OCI-LY7 (cell line): Measurements from ENCODE around the gene UPB1. TPM values are rescaled to one million over a fixed set of nuclear protein-coding genes. Genes with fewer than 3 reads are reported as not detected.
"Not testable (repeated sequence)": the region's sequence is repeated elsewhere in the genome, so short reads cannot be mapped to it uniquely, and the experiment has no call there.

ENCODE experiments used
- BruUV-seq: library from RNA; stranded (reverse); fragments of 400-500 nt; replicated peaks from 2 replicates; lab custom pipeline; 2021; lab: Mats Ljungman, UMichigan
- CTCF ChIA-PET: fragments of 300-600 bp; sonication (Branson Sonifier 250); formaldehyde crosslinking; loops from one replicate; lab custom pipeline; 2022; ENCODE audit warnings: antibody characterized with exemption; ENCODE audit not compliant: unreplicated experiment; lab: Charles Lee
- POLR2A ChIA-PET: fragments of 300-600 bp; sonication (Branson Sonifier 250); formaldehyde crosslinking; loops from one replicate; lab custom pipeline; 2022; ENCODE audit warnings: antibody characterized with exemption; lab: Charles Lee
- DNase-seq: peaks from one replicate; pipeline ENCODE4 v3.0.0-alpha.2; 2015; ENCODE audit warnings: low spot score
- H2AFZ ChIP-seq: fragments of 200-600 bp; sonication (generic), shearing (Covaris generic); 2 replicates; pipeline ENCODE4 v1.6.1; 2014; ENCODE audit warnings: mild to moderate bottlenecking, antibody characterized with exemption, low read length, moderate library complexity
- H3K27ac ChIP-seq: fragments of 200-600 bp; sonication (generic); 2 replicates; pipeline ENCODE4 v1.5.1; 2014; ENCODE audit warnings: mixed run types, low read depth, mild to moderate bottlenecking, moderate library complexity, low read length, inconsistent platforms; ENCODE audit not compliant: poor library complexity, severe bottlenecking
- H3K36me3 ChIP-seq: fragments of 200-600 bp; sonication (generic); 2 replicates; pipeline ENCODE4 v1.6.1; 2014; ENCODE audit warnings: mild to moderate bottlenecking, antibody characterized with exemption, low read length, moderate library complexity, mixed read lengths; ENCODE audit not compliant: insufficient read depth
- H3K4me1 ChIP-seq: fragments of 200-600 bp; sonication (generic); 2 replicates; pipeline ENCODE4 v1.5.1; 2014; ENCODE audit warnings: mild to moderate bottlenecking, low read length; ENCODE audit not compliant: insufficient read depth, poor library complexity, severe bottlenecking
- H3K4me2 ChIP-seq: fragments of 200-600 bp; sonication (generic); 2 replicates; pipeline ENCODE4 v1.6.1; 2014; ENCODE audit warnings: mild to moderate bottlenecking, low read length
- H3K4me3 ChIP-seq: fragments of 200-600 bp; sonication (generic); 2 replicates; pipeline ENCODE4 v1.5.1; 2014; ENCODE audit warnings: mild to moderate bottlenecking, low read depth, low read length; ENCODE audit not compliant: poor library complexity, severe bottlenecking
- H3K79me2 ChIP-seq: fragments of 200-600 bp; sonication (generic); 2 replicates; pipeline ENCODE4 v1.6.1; 2016; ENCODE audit warnings: low read depth, mild to moderate bottlenecking, low read length, moderate library complexity, mixed read lengths; ENCODE audit not compliant: insufficient read depth
- H3K9me2 ChIP-seq: fragments of 200-600 bp; sonication (generic); 2 replicates; pipeline ENCODE4 v1.6.1; 2016; ENCODE audit warnings: mild to moderate bottlenecking, low read length, mixed read lengths; ENCODE audit not compliant: insufficient read depth
- H3K9me3 ChIP-seq: fragments of 200-600 bp; sonication (generic); 2 replicates; pipeline ENCODE4 v1.6.1; 2014; ENCODE audit warnings: mild to moderate bottlenecking, mixed run types, low read length, mixed read lengths
- H4K20me1 ChIP-seq: fragments of 200-600 bp; sonication (generic); 2 replicates; pipeline ENCODE4 v1.6.1; 2014; ENCODE audit warnings: mild to moderate bottlenecking, antibody characterized with exemption, low read length, moderate library complexity, mixed read lengths; ENCODE audit not compliant: insufficient read depth
- EZH2phosphoT487 ChIP-seq: fragments of 200-600 bp; sonication (generic); IDR thresholded peaks from 2 replicates; pipeline ENCODE4 v1.6.1; 2018; ENCODE audit warnings: low read depth, borderline replicate concordance, mild to moderate bottlenecking, mixed run types, antibody characterized with exemption, low read length, moderate library complexity, mixed read lengths
- intact Hi-C: fragments of 100-400 bp; cut with micrococcal nuclease; formaldehyde crosslinking; loops from one replicate; pipeline ENCODE4 v1.10.0; 2022; ENCODE audit not compliant: unreplicated experiment
- total RNA-seq, 2 experiments: library from RNA; depleted of rRNA in 1 of 2; stranded (reverse); fragments of >200 nt in 1 of 2; shearing (Covaris generic) in 1 of 2; gene quantifications; 2 replicates each; pipeline ENCODE4 v1.2.3, GENCODE V29; 2014 to 2022
- TF ChIP-seq, protein P1 (sequence below): fragments of 200-600 bp; sonication (generic); conservative IDR thresholded peaks from 2 replicates; pipeline ENCODE4 v1.5.1; 2014; ENCODE audit warnings: mild to moderate bottlenecking, antibody characterized with exemption, low read length, moderate library complexity, mixed read lengths

UPB1 gene
- total RNA-seq, 2 experiments from 2014 or later: 0.69 to 0.70 TPM

DNA sequence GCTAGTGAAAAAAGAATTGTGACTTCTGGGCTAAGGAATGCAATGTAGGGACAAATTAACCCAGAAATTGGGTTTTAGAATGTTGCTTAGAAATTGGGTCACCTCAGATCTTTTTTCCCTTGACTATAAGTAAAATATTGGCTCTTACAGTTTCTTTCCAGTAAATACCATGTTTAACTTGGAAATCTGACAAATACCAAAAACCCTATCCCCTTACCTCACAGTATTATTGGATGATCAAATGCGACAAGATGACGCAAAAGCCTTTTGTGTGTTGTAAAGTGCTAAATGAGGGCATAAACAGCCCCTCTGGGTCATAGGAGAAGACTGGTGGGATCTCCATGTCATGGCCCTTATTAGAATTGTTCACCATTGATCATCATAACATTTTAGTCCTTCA is 6.1 kb upstream of the UPB1 start:
- no peak overlapping the region for H3K27ac ChIP-seq
- H3K4me3 ChIP-seq: no peak overlapping the region
- DNase-seq: no peak
- intact Hi-C loops: no loop called here
- CTCF ChIA-PET: interaction anchor here (0.7 kb wide), 1 partner anchor 8 kb away, joined by 3 read pairs; no protein-coding TSS in a partner anchor
- H2AFZ ChIP-seq: no peak overlapping the region
- no peak for TF ChIP-seq EZH2phosphoT487
- TF ChIP-seq, protein P1, sequence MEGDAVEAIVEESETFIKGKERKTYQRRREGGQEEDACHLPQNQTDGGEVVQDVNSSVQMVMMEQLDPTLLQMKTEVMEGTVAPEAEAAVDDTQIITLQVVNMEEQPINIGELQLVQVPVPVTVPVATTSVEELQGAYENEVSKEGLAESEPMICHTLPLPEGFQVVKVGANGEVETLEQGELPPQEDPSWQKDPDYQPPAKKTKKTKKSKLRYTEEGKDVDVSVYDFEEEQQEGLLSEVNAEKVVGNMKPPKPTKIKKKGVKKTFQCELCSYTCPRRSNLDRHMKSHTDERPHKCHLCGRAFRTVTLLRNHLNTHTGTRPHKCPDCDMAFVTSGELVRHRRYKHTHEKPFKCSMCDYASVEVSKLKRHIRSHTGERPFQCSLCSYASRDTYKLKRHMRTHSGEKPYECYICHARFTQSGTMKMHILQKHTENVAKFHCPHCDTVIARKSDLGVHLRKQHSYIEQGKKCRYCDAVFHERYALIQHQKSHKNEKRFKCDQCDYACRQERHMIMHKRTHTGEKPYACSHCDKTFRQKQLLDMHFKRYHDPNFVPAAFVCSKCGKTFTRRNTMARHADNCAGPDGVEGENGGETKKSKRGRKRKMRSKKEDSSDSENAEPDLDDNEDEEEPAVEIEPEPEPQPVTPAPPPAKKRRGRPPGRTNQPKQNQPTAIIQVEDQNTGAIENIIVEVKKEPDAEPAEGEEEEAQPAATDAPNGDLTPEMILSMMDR: no peak
- H4K20me1 ChIP-seq: no peaks in the 10 kb centered on the region
- H3K4me2 ChIP-seq: no peak overlapping the region
- H3K9me2 ChIP-seq: no peaks in the 10 kb centered on the region
- H3K4me1 ChIP-seq: no peaks in the 10 kb centered on the region
- POLR2A ChIA-PET: no interaction called here
- H3K36me3 ChIP-seq: no peaks in the 10 kb centered on the region
- H3K9me3 ChIP-seq: no peaks in the 10 kb centered on the region
- H3K79me2 ChIP-seq: no peaks in the 10 kb centered on the region
- BruUV-seq: no TSS peak

DNA sequence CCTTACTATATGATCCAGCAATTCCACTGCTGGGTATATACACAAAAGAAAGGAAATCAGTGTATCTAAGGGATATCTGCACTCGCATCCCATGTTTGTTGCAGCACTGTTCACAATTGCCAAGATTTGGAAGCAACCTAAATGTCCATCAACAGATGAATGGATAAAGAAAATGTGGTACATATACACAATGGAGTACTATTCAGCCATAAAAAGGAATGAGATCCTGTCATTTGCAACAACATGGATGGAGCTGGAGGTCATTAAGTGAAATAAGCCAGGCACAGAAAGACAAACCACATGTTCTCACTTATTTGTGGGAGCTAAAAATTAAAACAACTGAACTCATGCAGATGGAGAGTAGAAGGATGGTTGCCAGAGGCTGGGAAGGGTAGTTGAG is 5.7 kb upstream of the UPB1 start:
- CTCF ChIA-PET, H3K4me3 ChIP-seq, POLR2A ChIA-PET, H3K9me3 ChIP-seq, H3K79me2 ChIP-seq, H3K27ac ChIP-seq, BruUV-seq, H3K36me3 ChIP-seq, intact Hi-C loops, H3K4me1 ChIP-seq, DNase-seq, H2AFZ ChIP-seq, H3K9me2 ChIP-seq, H4K20me1 ChIP-seq, H3K4me2 ChIP-seq: not testable (repeated sequence)

DNA sequence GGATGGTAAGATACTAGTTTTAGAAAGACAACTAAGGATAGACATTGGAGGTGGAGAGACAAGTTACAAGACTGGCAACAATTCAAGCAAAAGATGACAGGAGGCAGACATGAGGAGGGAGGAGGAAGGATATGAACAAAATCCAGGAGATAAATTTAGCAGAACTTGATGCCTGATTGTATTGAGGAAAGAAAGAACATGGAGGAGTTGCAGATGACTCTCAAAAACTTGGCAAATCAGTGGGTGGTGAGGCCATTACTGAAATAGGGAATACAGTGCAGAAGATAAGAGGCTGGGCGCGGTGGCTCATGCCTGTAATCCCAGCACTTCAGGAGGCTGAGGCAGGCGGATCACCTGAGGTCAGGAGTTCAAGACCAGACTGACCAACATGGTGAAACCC is 2.7 kb upstream of the UPB1 start:
- BruUV-seq: no TSS peak
- no peak overlapping the region for H3K27ac ChIP-seq
- DNase-seq: no peak
- ChIA-PET POLR2A (no interaction called here), CTCF (no interaction called here)
- no peaks in the 10 kb centered on the region for H3K9me3 ChIP-seq
- no peaks in the 10 kb centered on the region for H3K9me2 ChIP-seq
- no peaks in the 10 kb centered on the region for H3K36me3 ChIP-seq
- H4K20me1 ChIP-seq: no peaks in the 10 kb centered on the region
- intact Hi-C loops: no loop called here
- H3K79me2 ChIP-seq: no peaks in the 10 kb centered on the region
- no peak overlapping the region for H3K4me3 ChIP-seq
- no peak overlapping the region for H2AFZ ChIP-seq
- H3K4me1 ChIP-seq: no peaks in the 10 kb centered on the region
- TF ChIP-seq EZH2phosphoT487: no peak
- TF ChIP-seq, protein P1: no peak
- H3K4me2 ChIP-seq: no peak overlapping the region
